Retinal pigment epithelial cell (primary cell): ENCODE data around the gene ZNF536.

ENCODE experiments used
- DNase-seq: peaks from one replicate; pipeline ENCODE4 v3.0.0-alpha.2; 2010; ENCODE audit warnings: low read depth
- H3K4me3 ChIP-seq: 2 replicates; pipeline ENCODE4 v1.5.1; 2011; ENCODE audit warnings: mild to moderate bottlenecking, low read length, control low read depth, moderate library complexity
- TF ChIP-seq, protein P1 (sequence below): conservative IDR thresholded peaks from 2 replicates; pipeline ENCODE4 v1.5.1; 2011; ENCODE audit warnings: low read depth, low read length, control low read depth, inconsistent platforms

ZNF536 gene

DNA sequence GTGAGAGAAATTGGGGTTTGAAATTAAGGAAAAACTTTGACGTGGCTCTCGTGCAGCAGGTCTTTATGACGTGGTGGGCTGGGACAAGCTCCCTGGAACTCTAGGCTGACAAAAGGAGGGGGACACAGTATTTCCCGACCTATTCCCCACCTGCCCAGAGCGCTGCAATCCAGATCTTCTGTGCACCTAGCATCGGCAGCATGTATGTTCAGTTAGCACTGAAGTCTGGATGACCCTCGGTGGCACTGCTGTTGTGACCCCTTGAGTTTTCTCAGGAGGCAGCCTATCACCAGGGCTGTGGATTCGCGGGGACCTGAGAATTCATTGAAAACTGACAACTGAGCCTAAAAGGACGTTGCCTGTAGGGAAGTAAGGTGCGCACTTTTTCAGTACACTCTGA, 9.1 kb upstream of the ZNF536 start:
- DNase-seq = no peak
- no peak overlapping the region for H3K4me3 ChIP-seq
- TF ChIP-seq, protein P1, sequence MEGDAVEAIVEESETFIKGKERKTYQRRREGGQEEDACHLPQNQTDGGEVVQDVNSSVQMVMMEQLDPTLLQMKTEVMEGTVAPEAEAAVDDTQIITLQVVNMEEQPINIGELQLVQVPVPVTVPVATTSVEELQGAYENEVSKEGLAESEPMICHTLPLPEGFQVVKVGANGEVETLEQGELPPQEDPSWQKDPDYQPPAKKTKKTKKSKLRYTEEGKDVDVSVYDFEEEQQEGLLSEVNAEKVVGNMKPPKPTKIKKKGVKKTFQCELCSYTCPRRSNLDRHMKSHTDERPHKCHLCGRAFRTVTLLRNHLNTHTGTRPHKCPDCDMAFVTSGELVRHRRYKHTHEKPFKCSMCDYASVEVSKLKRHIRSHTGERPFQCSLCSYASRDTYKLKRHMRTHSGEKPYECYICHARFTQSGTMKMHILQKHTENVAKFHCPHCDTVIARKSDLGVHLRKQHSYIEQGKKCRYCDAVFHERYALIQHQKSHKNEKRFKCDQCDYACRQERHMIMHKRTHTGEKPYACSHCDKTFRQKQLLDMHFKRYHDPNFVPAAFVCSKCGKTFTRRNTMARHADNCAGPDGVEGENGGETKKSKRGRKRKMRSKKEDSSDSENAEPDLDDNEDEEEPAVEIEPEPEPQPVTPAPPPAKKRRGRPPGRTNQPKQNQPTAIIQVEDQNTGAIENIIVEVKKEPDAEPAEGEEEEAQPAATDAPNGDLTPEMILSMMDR = no peak

DNA sequence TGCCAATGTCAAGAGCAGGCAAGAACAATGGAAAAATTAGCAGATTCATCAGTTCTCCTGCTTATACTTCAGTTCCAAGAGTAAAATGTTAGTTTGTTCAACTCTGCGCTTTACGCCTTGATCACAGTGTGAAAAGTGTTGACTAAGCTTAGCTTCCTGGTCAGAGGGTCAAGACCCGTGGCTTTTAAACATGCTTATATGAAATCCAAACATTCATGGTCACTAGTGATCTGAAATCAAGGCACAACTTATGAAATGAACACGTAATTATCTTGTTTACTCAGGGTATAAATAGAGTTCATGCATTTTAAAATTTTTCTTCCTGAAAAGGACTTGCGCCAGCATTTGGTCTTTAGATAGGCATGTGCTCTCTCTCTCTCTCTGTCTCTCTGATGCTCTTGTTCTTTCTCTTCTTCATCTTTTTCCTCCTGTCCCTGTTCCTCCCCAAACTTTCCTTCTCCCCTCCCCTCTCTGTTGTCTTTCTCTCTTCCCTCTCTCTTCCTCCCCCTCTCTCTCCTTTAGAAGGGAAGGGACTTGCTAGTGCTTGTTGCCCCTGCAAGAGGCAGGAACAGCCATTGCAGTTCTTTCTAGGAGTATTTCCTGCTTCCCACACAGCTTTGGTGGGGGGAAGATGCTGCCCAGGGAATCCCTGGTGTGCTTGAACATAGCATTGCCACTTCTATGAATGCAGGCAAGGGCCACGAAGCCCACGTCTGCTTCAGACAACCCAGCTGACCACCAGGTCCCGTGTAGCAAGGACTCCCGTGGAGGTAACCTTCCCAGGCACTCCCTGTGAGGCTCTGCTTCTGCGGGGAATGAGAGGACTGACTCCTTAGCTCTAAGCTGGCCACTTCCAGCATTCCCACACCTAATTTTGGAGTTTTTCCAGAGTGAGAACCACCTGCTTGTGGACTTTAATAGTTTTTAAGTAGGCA, 7.1 kb upstream of the ZNF536 start:
- no peak for DNase-seq
- TF ChIP-seq, protein P1 = no peak

DNA sequence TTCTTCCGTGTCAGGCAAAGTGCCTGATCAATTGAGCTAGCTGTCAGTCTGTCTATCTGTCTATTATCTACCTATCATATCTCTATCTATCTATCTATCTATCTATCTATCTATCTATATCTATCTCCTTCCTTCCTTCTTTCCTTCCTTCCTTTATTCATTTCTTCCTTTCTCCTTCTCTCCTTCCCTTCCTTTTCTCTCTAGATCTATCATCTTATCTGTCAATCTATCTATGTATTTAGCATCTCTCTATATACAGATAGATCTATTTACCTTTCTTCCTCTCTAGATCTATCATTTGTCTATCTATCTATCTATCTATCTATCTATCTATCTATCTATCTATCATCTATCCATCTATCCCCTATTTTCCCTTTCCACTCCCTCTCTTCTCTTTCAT, 5.9 kb upstream of the ZNF536 start:
- TF ChIP-seq, protein P1 = no peak
- no peak for DNase-seq
- no peak overlapping the region for H3K4me3 ChIP-seq

More for the DNA sequence above, 7.1 kb upstream of the ZNF536 start:
- no peak overlapping the region for H3K4me3 ChIP-seq

DNA sequence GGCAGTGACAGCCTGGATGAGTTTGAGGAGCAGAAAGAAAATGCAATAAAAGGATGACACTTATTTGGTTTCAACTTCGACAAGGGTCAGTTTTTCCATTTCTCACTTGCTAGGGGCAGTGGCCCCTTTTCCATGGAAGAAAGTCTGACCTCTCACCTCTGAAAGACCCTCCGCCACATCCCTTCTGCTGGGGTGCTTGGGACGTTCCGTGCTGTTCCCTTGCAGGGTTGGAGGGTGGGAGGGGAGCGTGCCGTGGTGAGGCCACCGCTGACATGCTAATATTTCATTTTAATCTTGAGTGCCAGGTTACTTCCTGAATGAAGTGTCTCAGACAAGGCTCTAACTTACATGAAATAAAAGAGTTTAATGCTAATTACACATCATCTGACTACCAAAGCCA, 5.2 kb upstream of the ZNF536 start:
- no peak for DNase-seq
- TF ChIP-seq, protein P1 = no peak
- H3K4me3 ChIP-seq = no peak overlapping the region

DNA sequence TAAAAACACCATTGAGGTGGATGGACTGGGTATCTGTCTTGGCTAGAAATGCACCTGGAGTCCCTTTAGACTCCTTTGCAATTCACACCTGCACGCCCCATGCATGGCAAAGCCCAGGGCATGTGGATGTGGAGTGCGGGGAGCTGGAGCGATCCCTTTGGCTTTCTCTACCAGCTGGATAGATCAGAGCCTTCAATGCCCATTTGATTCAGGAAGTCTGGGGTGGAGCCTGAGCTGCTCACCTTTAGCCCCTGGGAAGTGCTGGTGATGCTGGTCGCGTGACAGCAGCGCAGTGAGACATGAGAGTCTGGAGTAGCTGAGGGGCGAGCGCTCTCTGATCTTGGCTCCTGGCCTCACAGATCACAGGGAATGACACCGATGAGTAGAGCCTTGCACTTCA, 4.8 kb upstream of the ZNF536 start:
- TF ChIP-seq, protein P1 = no peak
- no peak for DNase-seq
- no peak overlapping the region for H3K4me3 ChIP-seq

DNA sequence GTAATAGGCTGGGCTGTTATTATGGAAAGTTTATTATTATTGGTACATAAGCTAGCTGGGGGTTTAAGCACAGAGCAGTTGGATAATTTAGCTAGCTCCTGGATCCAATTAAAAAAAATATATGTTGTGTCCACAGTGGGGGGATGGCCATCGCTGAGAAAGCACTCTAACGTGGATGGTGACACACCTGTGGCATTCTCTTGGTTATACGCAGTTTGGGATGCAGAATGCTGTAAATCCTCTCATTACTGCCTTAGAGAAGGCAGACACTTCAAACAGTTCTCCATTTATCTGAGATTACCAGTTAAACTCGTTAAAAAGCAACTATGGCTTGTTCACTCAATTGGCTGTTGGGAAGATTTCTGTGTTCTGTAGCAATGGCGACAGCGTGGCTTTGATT, 2.4 kb upstream of the ZNF536 start:
- DNase-seq = no peak
- TF ChIP-seq, protein P1 = no peak
- H3K4me3 ChIP-seq = no peak overlapping the region
